Panc1 (cell line): ENCODE results near the gene GPR156.

ENCODE experiments used
- SIN3A ChIP-seq: IDR thresholded peaks from 2 replicates; pipeline ENCODE4 v1.6.1; 2012; ENCODE audit warnings: low read depth, mild to moderate bottlenecking, low read length, moderate library complexity, borderline replicate concordance; ENCODE audit not compliant: insufficient read depth
- TCF7L2 ChIP-seq: IDR thresholded peaks from 2 replicates; pipeline ENCODE4 v1.6.1; 2011; ENCODE audit warnings: mild to moderate bottlenecking, low read depth, low read length, inconsistent platforms
- TF ChIP-seq, protein P1 (sequence below): fragments of 450-650 bp; IDR thresholded peaks from 2 replicates; pipeline ENCODE4 v1.5.1; 2017; ENCODE audit warnings: mild to moderate bottlenecking

DNA sequence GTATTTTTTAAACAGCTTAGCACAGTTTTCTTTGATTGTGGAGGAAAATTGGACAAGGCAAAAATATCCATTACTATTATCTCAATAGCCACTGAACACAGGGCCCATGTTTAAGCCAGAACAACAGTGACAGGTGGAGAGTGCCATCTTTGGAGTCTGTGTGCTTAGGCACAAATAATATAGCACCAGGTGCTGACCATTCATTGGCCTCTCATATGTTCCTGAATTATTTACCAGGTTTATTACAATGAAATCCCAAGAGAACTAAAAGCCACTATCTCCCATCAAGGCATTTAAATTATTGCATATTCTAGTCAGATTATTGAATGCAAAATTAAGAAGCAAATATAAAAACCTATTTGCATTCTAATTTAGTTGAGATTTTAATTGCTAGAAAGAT is 39.6 kb downstream of the GPR156 start:
- TF ChIP-seq, protein P1, sequence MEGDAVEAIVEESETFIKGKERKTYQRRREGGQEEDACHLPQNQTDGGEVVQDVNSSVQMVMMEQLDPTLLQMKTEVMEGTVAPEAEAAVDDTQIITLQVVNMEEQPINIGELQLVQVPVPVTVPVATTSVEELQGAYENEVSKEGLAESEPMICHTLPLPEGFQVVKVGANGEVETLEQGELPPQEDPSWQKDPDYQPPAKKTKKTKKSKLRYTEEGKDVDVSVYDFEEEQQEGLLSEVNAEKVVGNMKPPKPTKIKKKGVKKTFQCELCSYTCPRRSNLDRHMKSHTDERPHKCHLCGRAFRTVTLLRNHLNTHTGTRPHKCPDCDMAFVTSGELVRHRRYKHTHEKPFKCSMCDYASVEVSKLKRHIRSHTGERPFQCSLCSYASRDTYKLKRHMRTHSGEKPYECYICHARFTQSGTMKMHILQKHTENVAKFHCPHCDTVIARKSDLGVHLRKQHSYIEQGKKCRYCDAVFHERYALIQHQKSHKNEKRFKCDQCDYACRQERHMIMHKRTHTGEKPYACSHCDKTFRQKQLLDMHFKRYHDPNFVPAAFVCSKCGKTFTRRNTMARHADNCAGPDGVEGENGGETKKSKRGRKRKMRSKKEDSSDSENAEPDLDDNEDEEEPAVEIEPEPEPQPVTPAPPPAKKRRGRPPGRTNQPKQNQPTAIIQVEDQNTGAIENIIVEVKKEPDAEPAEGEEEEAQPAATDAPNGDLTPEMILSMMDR, result no peak
- no peak for TF ChIP-seq TCF7L2
- no peak for TF ChIP-seq SIN3A
